ENCODE measurements around the gene SOX13. TPM values are rescaled to one million over a fixed set of nuclear protein-coding genes. Genes with fewer than 3 reads are reported as not detected.
A peak's percentile ranks its signal among the peaks of the same experiment; 100 is the strongest.
"Not testable (repeated sequence)": the region's sequence is repeated elsewhere in the genome, so short reads cannot be mapped to it uniquely, and the experiment has no call there.

Gene SOX13
- total RNA-seq, 4 donors from 2014 or later: 15.6 to 31.1 (median 16.3) TPM

DNA sequence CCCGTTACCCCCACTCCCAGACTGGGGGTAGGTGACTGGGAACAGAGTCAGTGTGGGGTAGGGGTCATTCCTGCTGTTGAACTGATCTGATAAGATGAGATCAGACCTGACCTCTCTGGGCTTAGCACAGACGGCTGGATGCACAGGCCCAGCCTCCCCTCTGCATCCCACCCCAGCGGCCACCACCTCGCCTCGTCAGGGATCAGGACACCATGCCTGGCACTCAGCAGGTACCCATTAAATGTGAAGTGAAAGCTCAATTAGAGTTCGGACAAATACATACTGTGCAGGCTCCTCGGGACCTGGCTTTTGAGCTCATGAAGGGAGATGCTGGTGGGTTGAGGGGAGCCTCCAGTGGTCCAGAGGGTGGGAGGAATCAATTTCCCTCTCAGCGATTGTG, 15.7 kb downstream of the SOX13 start:
- DNase-seq: no peak
- no peaks in the 10 kb centered on the region for H3K36me3 ChIP-seq
- H3K4me3 ChIP-seq: peak overlapping the region; percentile 34 to 43 (median 38)
- in situ Hi-C loops (cut with MboI; ENCODE audit: low sequenced_read_pairs in 4 of 4) (no loop called here), intact Hi-C loops (cut with DNase I; ENCODE audit: low total_unique reads) (loop anchor here (10.0 kb wide), 1 partner anchor 1054 kb away; no protein-coding TSS in a partner anchor)
- H3K9me3 ChIP-seq: no peaks in the 10 kb centered on the region
- no peak for TF ChIP-seq POLR2A (IDR thresholded peaks at IDR 0.05)
- TF ChIP-seq, protein P1, sequence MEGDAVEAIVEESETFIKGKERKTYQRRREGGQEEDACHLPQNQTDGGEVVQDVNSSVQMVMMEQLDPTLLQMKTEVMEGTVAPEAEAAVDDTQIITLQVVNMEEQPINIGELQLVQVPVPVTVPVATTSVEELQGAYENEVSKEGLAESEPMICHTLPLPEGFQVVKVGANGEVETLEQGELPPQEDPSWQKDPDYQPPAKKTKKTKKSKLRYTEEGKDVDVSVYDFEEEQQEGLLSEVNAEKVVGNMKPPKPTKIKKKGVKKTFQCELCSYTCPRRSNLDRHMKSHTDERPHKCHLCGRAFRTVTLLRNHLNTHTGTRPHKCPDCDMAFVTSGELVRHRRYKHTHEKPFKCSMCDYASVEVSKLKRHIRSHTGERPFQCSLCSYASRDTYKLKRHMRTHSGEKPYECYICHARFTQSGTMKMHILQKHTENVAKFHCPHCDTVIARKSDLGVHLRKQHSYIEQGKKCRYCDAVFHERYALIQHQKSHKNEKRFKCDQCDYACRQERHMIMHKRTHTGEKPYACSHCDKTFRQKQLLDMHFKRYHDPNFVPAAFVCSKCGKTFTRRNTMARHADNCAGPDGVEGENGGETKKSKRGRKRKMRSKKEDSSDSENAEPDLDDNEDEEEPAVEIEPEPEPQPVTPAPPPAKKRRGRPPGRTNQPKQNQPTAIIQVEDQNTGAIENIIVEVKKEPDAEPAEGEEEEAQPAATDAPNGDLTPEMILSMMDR (IDR thresholded peaks at IDR 0.05 in 4 of 5, conservative IDR thresholded peaks at IDR 0.05 in 1 of 5): no peak
- no peaks in the 10 kb centered on the region for H3K27me3 ChIP-seq
- peaks cover 95 to 99% of the 10 kb centered on the region in 2 donors for H3K4me1 ChIP-seq
- ATAC-seq: peak in 1 of 2 donors; percentile 6
- H3K27ac ChIP-seq: peak overlapping the region; percentile 85 to 94 (median 92)

GRCh38 chr1:204089044-204089751, 16.3 kb downstream of the SOX13 start:
- Histone ChIP-seq H3K4me1 (peaks cover 95 to 99% of the 10 kb centered on the region in 2 donors), H3K4me3 (peak overlapping the region; percentile 34 to 43 (median 41)), H3K27ac (peak overlapping the region; percentile 85 to 94 (median 92)), H3K9me3 (no peaks in the 10 kb centered on the region), H3K27me3 (no peaks in the 10 kb centered on the region), H3K36me3 (no peaks in the 10 kb centered on the region)
- in situ Hi-C loops (cut with MboI; ENCODE audit: low sequenced_read_pairs in 4 of 4) (no loop called here), intact Hi-C loops (cut with DNase I; ENCODE audit: low total_unique reads) (loop anchor here (10.0 kb wide), 1 partner anchor 1054 kb away; no protein-coding TSS in a partner anchor)
- TF ChIP-seq, protein P1 (IDR thresholded peaks at IDR 0.05 in 4 of 5, conservative IDR thresholded peaks at IDR 0.05 in 1 of 5): peak in 2 of 5 experiments; percentile 15 to 21
- TF ChIP-seq POLR2A (IDR thresholded peaks at IDR 0.05): peak; percentile 42 to 77
- peak; percentile 84 for ATAC-seq
- peak; percentile 87 to 91 for DNase-seq

DNA sequence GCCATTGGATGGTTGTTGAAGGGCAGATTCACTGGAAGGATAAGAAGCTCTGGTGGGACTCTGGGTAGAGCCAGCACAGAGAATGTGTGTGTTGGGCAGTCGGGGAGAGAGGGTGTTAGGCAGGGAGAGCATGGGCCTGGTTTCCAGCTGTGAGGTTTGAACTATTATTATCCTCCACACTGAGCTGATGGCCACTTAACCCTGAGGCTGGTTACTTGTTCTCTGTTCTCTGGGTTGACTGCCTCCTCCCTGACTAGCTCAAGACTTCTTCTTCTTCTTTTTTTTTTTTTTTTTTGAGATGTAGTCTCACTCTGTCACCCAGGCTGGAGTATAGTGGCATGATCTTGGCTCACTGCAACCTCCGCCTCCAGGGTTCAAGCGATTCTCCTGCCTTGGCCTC, 17.2 kb downstream of the SOX13 start:
- intact Hi-C loops (cut with DNase I; ENCODE audit: low total_unique reads); H3K27me3 ChIP-seq; ATAC-seq; H3K9me3 ChIP-seq; DNase-seq; H3K36me3 ChIP-seq; in situ Hi-C loops (cut with MboI; ENCODE audit: low sequenced_read_pairs in 4 of 4): not testable (repeated sequence)
- peaks cover 95 to 99% of the 10 kb centered on the region in 2 donors for H3K4me1 ChIP-seq
- peak overlapping the region in 1 of 4 donors; percentile 21 for H3K4me3 ChIP-seq
- peak overlapping the region; percentile 85 to 94 (median 92) for H3K27ac ChIP-seq

DNA sequence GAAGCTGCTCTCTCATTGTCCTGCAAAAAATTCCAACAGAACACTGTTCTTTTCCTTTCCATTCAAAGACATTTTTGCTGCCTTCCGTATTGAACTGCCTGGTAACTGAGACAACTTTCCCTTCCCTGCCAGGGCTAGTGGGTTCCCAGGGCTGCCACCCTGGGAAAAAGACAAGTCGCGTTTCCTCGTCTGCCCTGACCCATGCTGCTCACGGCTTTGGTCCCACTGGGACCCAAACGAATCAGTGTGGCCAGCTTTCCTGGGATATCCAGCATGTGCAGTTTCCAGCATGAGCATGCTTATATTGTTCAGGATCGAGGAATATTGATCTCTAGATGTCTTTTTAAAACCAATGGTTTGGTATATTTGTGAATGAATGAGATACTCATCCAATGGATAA, 18.2 kb downstream of the SOX13 start:
- Histone ChIP-seq H3K27me3 (no peaks in the 10 kb centered on the region), H3K9me3 (no peaks in the 10 kb centered on the region), H3K27ac (peak overlapping the region; percentile 85 to 94 (median 92)), H3K36me3 (no peaks in the 10 kb centered on the region), H3K4me3 (no peak overlapping the region), H3K4me1 (peaks cover 94% of the 10 kb centered on the region in 2 donors)
- DNase-seq (no peak), ATAC-seq (no peak)
- in situ Hi-C loops (cut with MboI; ENCODE audit: low sequenced_read_pairs in 4 of 4) (no loop called here), intact Hi-C loops (cut with DNase I; ENCODE audit: low total_unique reads) (no loop called here)
- TF ChIP-seq, protein P1 (IDR thresholded peaks at IDR 0.05 in 4 of 5, conservative IDR thresholded peaks at IDR 0.05 in 1 of 5): no peak
- no peak for TF ChIP-seq POLR2A (IDR thresholded peaks at IDR 0.05)

- Histone ChIP-seq H3K27me3 (no peaks in the 10 kb centered on the region), H3K27ac (peak overlapping the region; percentile 33 to 92 (median 66)), H3K4me3 (no peak overlapping the region), H3K36me3 (no peaks in the 10 kb centered on the region), H3K4me1 (peaks cover 86 to 88% of the 10 kb centered on the region in 2 donors), H3K9me3 (no peaks in the 10 kb centered on the region)
- in situ Hi-C loops (cut with MboI; ENCODE audit: low sequenced_read_pairs in 4 of 4) (no loop called here), intact Hi-C loops (cut with DNase I; ENCODE audit: low total_unique reads) (no loop called here)
- ATAC-seq (no peak), DNase-seq (no peak)
- TF ChIP-seq, protein P1 (IDR thresholded peaks at IDR 0.05 in 4 of 5, conservative IDR thresholded peaks at IDR 0.05 in 1 of 5): no peak
- no peak for TF ChIP-seq POLR2A (IDR thresholded peaks at IDR 0.05)
Measured at GRCh38 chr1:204091787-204092312, 18.9 kb downstream of the SOX13 start.

Measured in gastrocnemius medialis (tissue), 4 donors.